T-helper 2 cell treated with Interferon-gamma antibody and Interleukin-4, amounts not matched to agents 5 μg/mL and 100 μg/mL, for 36 hours (primary cell): Measurements from ENCODE around the gene GJC2.

ENCODE experiments used
- DNase-seq: peaks from one replicate; pipeline ENCODE4 v3.0.0; 2021; ENCODE audit warnings: low spot score
- H3K27ac Mint-ChIP-seq: one replicate; pipeline ENCODE4 v1.8.0; 2021; ENCODE audit warnings: mild to moderate bottlenecking, mixed read lengths
- H3K27me3 Mint-ChIP-seq: one replicate; pipeline ENCODE4 v1.8.0; 2021; ENCODE audit warnings: low read depth, mixed read lengths
- H3K36me3 Mint-ChIP-seq: one replicate; pipeline ENCODE4 v1.8.0; 2021; ENCODE audit warnings: low read depth, mixed read lengths
- H3K4me1 Mint-ChIP-seq: one replicate; pipeline ENCODE4 v1.8.0; 2021; ENCODE audit warnings: low read depth, mixed read lengths
- H3K4me3 Mint-ChIP-seq: one replicate; pipeline ENCODE4 v1.8.0; 2022; ENCODE audit warnings: mild to moderate bottlenecking, moderate library complexity, mixed read lengths
- H3K9me3 Mint-ChIP-seq: one replicate; pipeline ENCODE4 v1.8.0; 2021; ENCODE audit warnings: mixed read lengths

GJC2 gene

GRCh38 chr1:228206582-228207351 lies 57.0 kb downstream of the GJC2 start:
- no peaks in the 10 kb centered on the region for H3K4me1 Mint-ChIP-seq
- no peak overlapping the region for H3K27ac Mint-ChIP-seq
- no peak overlapping the region for H3K4me3 Mint-ChIP-seq
- peaks cover 5% of the 10 kb centered on the region for H3K27me3 Mint-ChIP-seq
- no peak for DNase-seq
- no peaks in the 10 kb centered on the region for H3K9me3 Mint-ChIP-seq
- no peaks in the 10 kb centered on the region for H3K36me3 Mint-ChIP-seq

GRCh38 chr1:228207381-228207810 lies 57.7 kb downstream of the GJC2 start:
- Mint-ChIP-seq H3K4me1 (no peaks in the 10 kb centered on the region), H3K4me3 (no peak overlapping the region), H3K27ac (no peak overlapping the region), H3K27me3 (peaks cover 5% of the 10 kb centered on the region), H3K36me3 (no peaks in the 10 kb centered on the region), H3K9me3 (no peaks in the 10 kb centered on the region)
- DNase-seq: no peak

DNA sequence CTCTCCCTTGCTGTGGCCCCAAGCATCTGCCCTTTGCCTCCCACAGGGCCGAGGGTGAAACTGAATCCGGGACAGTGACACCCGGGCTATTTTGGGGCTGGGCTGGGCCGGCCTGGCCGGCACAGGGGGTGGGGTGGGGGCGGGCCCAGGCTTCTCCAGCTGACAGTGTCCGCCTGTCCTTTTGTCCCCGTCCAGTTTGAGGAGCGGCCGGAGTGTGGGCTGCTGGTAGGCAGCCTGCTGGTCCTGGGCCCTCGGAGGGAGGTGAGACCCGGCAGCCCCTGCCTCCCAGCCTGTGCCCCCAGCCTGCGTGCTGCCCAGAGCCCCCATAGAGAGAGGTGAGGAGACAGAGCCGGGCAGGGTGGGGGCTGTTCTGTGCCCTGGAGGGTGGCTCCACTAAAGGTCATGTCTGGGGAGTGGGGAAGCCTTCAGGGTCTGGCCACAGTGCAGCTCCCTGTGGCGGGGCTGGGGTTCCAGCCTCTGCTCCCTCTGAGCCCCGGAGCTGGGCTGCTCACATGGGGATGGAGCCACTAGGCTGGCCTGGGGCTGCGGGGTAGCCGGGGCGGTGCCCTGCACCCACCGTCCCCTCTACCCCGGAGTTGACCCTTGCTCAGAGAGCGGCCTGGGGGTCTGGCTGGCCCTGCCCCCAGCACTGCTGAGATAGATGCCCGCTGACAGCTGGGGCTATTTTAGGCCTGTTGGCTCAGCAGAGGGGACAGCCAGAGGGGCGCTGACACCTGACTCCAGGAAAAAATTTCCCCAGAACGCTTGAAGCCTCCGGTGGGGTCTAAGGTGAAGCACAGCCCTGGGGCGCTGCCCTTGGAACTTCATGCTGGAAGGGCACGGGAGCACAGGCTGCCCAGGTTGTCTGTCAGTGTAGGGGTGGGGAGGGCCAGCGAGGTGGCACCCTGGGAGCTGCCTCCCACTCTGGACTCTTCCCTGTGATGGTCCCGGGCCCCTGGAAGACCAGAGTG lies 58.4 kb downstream of the GJC2 start, which contains the start of gene OBSCN:
Gene OBSCN (plus strand): TSS at position 194 of the 971 bp plus-strand sequence. CDS start 3,740 bp downstream, outside the sequence.
- H3K9me3 Mint-ChIP-seq: no peaks in the 10 kb centered on the region
- no peak for DNase-seq
- H3K4me3 Mint-ChIP-seq: no peak within 1 kb of the TSS
- peaks cover 3% of the 10 kb centered on the region for H3K27me3 Mint-ChIP-seq
- no peaks in the 10 kb centered on the region for H3K4me1 Mint-ChIP-seq
- H3K36me3 Mint-ChIP-seq: no peaks in the 10 kb centered on the region
- H3K27ac Mint-ChIP-seq: no peak within 1 kb of the TSS

DNA sequence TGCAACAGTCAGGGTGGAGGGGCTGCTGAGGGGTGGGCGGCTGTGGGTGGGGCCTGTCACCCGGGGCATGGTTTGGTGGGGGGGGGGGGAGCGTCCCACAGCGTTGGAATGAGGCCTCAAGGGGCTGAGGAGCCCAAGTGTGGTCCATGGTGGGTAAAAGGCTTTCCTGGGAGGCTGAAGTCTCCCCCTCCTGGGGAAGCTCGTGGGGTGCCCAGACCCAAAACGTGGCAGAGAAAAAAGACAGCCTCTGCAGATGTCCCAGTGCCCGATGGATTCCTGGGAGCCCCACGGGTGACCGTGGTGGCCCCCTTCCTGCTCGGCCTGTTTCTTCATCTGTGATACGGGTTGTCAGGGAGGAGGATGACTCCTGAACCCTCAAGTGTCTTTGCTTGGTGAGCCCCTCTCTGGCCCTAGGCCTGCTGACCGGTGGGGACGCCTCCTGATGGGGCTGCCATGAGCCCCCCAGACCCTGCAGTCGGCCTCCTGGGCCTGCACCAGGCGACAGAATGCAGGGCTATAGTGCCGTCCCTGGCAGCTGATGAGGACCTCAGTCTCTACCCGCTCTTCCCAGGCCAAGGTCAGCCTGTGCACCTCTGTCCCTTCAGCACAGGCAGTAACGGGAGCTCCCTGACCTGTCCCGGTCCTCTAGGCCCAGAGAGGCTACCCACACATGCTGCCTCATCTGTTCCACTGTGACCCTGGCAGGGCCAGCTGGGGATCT lies 59.3 kb downstream of the GJC2 start:
- Mint-ChIP-seq H3K4me1 (no peaks in the 10 kb centered on the region), H3K36me3 (no peaks in the 10 kb centered on the region), H3K27ac (no peak overlapping the region), H3K27me3 (peaks cover 3% of the 10 kb centered on the region), H3K9me3 (no peaks in the 10 kb centered on the region), H3K4me3 (no peak overlapping the region)
- no peak for DNase-seq
